ENCODE results near the gene CCDC178.

- TF ChIP-seq GATA2 (IDR thresholded peaks at IDR 0.05; ENCODE audit: low read depth, low read length) = no peak
- no peak for TF ChIP-seq GATA3 (IDR thresholded peaks at IDR 0.05; ENCODE audit: low read depth, low read length)
These were observed 282.6 kb downstream of the CCDC178 start for GRCh38 chr18:33157893-33158292.

Data from SH-SY5Y (cell line).